IPS-18a (cell line): ENCODE results near the gene RAB31.

Experiments
- H3K27ac ChIP-seq: one replicate; pipeline ENCODE4 v1.5.1; 2013; ENCODE audit warnings: low read length
- H3K27me3 ChIP-seq: one replicate; pipeline ENCODE4 v1.6.1; 2013; ENCODE audit warnings: mild to moderate bottlenecking, low read length; ENCODE audit not compliant: control insufficient read depth, insufficient read depth
- H3K36me3 ChIP-seq: one replicate; pipeline ENCODE4 v1.6.1; 2013; ENCODE audit warnings: low read depth, low read length; ENCODE audit not compliant: control insufficient read depth
- H3K4me1 ChIP-seq: one replicate; pipeline ENCODE4 v1.6.1; 2013; ENCODE audit warnings: low read depth, low read length; ENCODE audit not compliant: control insufficient read depth
- H3K4me3 ChIP-seq: one replicate; pipeline ENCODE4 v1.5.1; 2013; ENCODE audit warnings: low read length
- H3K9ac ChIP-seq: one replicate; pipeline ENCODE4 v1.6.1; 2013; ENCODE audit warnings: mild to moderate bottlenecking, low read length, moderate library complexity
- H3K9me3 ChIP-seq: one replicate; pipeline ENCODE4 v1.6.1; 2013; ENCODE audit warnings: low read depth, low read length; ENCODE audit not compliant: control insufficient read depth

The RAB31 gene

GRCh38 chr18:9829397-9829712 is 121.3 kb downstream of the RAB31 start:
- Histone ChIP-seq H3K27ac (no peak overlapping the region), H3K9ac (no peak overlapping the region)

GRCh38 chr18:9831036-9831722 is 123.1 kb downstream of the RAB31 start:
- H3K9ac ChIP-seq, result no peak overlapping the region
- H3K27me3 ChIP-seq, result no peaks in the 10 kb centered on the region
- no peaks in the 10 kb centered on the region for H3K9me3 ChIP-seq
- no peak overlapping the region for H3K27ac ChIP-seq
- H3K4me1 ChIP-seq, result peaks cover 17% of the 10 kb centered on the region
- H3K4me3 ChIP-seq, result no peak overlapping the region
- no peaks in the 10 kb centered on the region for H3K36me3 ChIP-seq

More at GRCh38 chr18:9829397-9829712, 121.3 kb downstream of the RAB31 start:
- Histone ChIP-seq H3K4me1 (no peaks in the 10 kb centered on the region), H3K4me3 (no peak overlapping the region), H3K9me3 (no peaks in the 10 kb centered on the region), H3K27me3 (no peaks in the 10 kb centered on the region), H3K36me3 (no peaks in the 10 kb centered on the region)

GRCh38 chr18:9831723-9832199 is 123.7 kb downstream of the RAB31 start:
- Histone ChIP-seq H3K9me3 (no peaks in the 10 kb centered on the region), H3K9ac (no peak overlapping the region), H3K4me3 (no peak overlapping the region), H3K27me3 (no peaks in the 10 kb centered on the region), H3K36me3 (no peaks in the 10 kb centered on the region), H3K27ac (no peak overlapping the region), H3K4me1 (peaks cover 17% of the 10 kb centered on the region)

- no peak overlapping the region for H3K27ac ChIP-seq
- H3K4me1 ChIP-seq, result peaks cover 18% of the 10 kb centered on the region
- H3K27me3 ChIP-seq, result no peaks in the 10 kb centered on the region
- H3K36me3 ChIP-seq, result no peaks in the 10 kb centered on the region
- H3K9me3 ChIP-seq, result no peaks in the 10 kb centered on the region
- H3K4me3 ChIP-seq, result no peak overlapping the region
- no peak overlapping the region for H3K9ac ChIP-seq
These were observed 124.8 kb downstream of the RAB31 start for GRCh38 chr18:9832871-9833270.

GRCh38 chr18:9834551-9834950 is 126.5 kb downstream of the RAB31 start:
- Histone ChIP-seq H3K27ac (no peak overlapping the region), H3K9ac (no peak overlapping the region), H3K9me3 (no peaks in the 10 kb centered on the region), H3K36me3 (no peaks in the 10 kb centered on the region), H3K27me3 (no peaks in the 10 kb centered on the region), H3K4me1 (peaks cover 33% of the 10 kb centered on the region), H3K4me3 (no peak overlapping the region)

GRCh38 chr18:9835113-9835755 is 127.1 kb downstream of the RAB31 start:
- Histone ChIP-seq H3K36me3 (no peaks in the 10 kb centered on the region), H3K27ac (peak overlapping the region; percentile 36), H3K27me3 (no peaks in the 10 kb centered on the region), H3K9me3 (no peaks in the 10 kb centered on the region), H3K4me1 (peaks cover 38% of the 10 kb centered on the region), H3K9ac (peak overlapping the region; percentile 19), H3K4me3 (no peak overlapping the region)

- peak overlapping the region; percentile 19 for H3K9ac ChIP-seq
- no peak overlapping the region for H3K27ac ChIP-seq
- peaks cover 38% of the 10 kb centered on the region for H3K4me1 ChIP-seq
- no peak overlapping the region for H3K4me3 ChIP-seq
- no peaks in the 10 kb centered on the region for H3K27me3 ChIP-seq
- H3K9me3 ChIP-seq, result no peaks in the 10 kb centered on the region
- no peaks in the 10 kb centered on the region for H3K36me3 ChIP-seq
These were observed 127.7 kb downstream of the RAB31 start for GRCh38 chr18:9835825-9836224.

- H3K9ac ChIP-seq, result peak overlapping the region; percentile 47
- H3K27me3 ChIP-seq, result no peaks in the 10 kb centered on the region
- peak overlapping the region; percentile 36 for H3K27ac ChIP-seq
- no peaks in the 10 kb centered on the region for H3K36me3 ChIP-seq
- peaks cover 38% of the 10 kb centered on the region for H3K4me1 ChIP-seq
- no peaks in the 10 kb centered on the region for H3K9me3 ChIP-seq
- no peak overlapping the region for H3K4me3 ChIP-seq
These were observed 130.2 kb downstream of the RAB31 start for GRCh38 chr18:9838144-9838877.

GRCh38 chr18:9839211-9839610 is 131.1 kb downstream of the RAB31 start:
- no peak overlapping the region for H3K4me3 ChIP-seq
- no peaks in the 10 kb centered on the region for H3K9me3 ChIP-seq
- no peaks in the 10 kb centered on the region for H3K27me3 ChIP-seq
- no peaks in the 10 kb centered on the region for H3K36me3 ChIP-seq
- no peak overlapping the region for H3K27ac ChIP-seq
- peaks cover 41% of the 10 kb centered on the region for H3K4me1 ChIP-seq
- peak overlapping the region; percentile 17 for H3K9ac ChIP-seq

- Histone ChIP-seq H3K4me1 (peaks cover 39% of the 10 kb centered on the region), H3K27me3 (no peaks in the 10 kb centered on the region), H3K36me3 (no peaks in the 10 kb centered on the region), H3K9me3 (no peaks in the 10 kb centered on the region), H3K9ac (no peak overlapping the region), H3K27ac (no peak overlapping the region), H3K4me3 (no peak overlapping the region)
These were observed 131.8 kb downstream of the RAB31 start for GRCh38 chr18:9839853-9840252.

GRCh38 chr18:9841752-9842151 is 133.7 kb downstream of the RAB31 start:
- H3K36me3 ChIP-seq, result no peaks in the 10 kb centered on the region
- no peak overlapping the region for H3K4me3 ChIP-seq
- H3K9me3 ChIP-seq, result no peaks in the 10 kb centered on the region
- H3K4me1 ChIP-seq, result peaks cover 27% of the 10 kb centered on the region
- H3K27ac ChIP-seq, result no peak overlapping the region
- no peaks in the 10 kb centered on the region for H3K27me3 ChIP-seq
- no peak overlapping the region for H3K9ac ChIP-seq
